GM18861 (cell line): ENCODE results near the gene SPDYE8.
"Not testable (repeated sequence)": the region's sequence is repeated elsewhere in the genome, so short reads cannot be mapped to it uniquely, and the experiment has no call there.

Source experiments
- ATAC-seq: cut with Tn5 transposase; IDR thresholded peaks from one replicate; pipeline ENCODE4 v1.9.1; 2021; ENCODE audit not compliant: unreplicated experiment

SPDYE8 gene, protein sequence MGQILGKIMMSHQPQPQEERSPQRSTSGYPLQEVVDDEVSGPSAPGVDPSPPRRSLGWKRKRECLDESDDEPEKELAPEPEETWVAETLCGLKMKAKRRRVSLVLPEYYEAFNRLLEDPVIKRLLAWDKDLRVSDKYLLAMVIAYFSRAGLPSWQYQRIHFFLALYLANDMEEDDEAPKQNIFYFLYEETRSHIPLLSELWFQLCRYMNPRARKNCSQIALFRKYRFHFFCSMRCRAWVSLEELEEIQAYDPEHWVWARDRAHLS

DNA sequence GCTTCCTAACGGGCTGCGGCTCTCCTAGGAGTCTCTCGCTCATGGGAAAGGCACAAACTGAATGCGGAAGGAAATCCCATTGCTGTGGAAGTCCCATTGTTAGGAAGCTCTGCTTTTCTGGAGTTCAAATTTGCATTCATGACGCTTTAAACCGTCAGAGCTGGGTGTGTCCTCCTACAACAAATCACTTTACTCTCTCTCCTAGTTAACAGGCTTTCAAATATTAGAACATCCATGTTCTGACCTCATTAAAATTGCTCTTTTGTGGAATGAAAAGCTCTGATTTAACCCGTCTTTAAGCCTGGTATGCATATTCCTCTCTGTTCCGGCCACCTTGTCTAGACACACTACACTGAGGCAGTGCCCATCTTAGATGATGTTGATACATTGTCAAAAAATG, at the start of gene SPDYE8:
Gene SPDYE8, minus strand, starts transcription at position 101 of the 400 bp plus-strand sequence. CDS start 1,800 bp downstream, outside the sequence.
- not testable (repeated sequence) for ATAC-seq

DNA sequence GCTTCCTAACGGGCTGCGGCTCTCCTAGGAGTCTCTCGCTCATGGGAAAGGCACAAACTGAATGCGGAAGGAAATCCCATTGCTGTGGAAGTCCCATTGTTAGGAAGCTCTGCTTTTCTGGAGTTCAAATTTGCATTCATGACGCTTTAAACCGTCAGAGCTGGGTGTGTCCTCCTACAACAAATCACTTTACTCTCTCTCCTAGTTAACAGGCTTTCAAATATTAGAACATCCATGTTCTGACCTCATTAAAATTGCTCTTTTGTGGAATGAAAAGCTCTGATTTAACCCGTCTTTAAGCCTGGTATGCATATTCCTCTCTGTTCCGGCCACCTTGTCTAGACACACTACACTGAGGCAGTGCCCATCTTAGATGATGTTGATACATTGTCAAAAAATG, 28.2 kb upstream of the SPDYE8 start, which contains the start of gene SPDYE11:
Gene SPDYE11, minus strand, starts transcription at position 101 of the 400 bp plus-strand sequence. CDS start 1,800 bp downstream, outside the sequence.
- ATAC-seq, result not testable (repeated sequence)

DNA sequence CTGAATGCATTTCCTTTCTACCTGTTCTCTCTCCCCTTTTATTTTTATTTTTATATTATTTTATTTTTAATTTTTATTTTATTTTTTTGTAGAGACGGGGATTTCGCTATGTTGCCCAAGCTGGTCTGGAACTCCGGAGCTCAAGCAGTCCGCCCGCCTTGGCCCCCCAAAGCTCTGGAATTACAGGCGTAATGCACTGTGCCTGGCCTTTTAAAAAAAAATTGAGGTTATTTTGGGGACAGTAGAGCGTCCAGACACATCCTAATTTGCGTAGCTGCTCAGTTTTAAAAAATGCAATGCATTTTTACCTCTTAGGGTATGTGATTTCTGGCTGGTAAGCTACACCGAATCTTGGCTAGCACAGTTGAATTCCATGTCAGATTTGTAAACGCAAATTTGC, 23.1 kb downstream of the SPDYE8 start:
- not testable (repeated sequence) for ATAC-seq

DNA sequence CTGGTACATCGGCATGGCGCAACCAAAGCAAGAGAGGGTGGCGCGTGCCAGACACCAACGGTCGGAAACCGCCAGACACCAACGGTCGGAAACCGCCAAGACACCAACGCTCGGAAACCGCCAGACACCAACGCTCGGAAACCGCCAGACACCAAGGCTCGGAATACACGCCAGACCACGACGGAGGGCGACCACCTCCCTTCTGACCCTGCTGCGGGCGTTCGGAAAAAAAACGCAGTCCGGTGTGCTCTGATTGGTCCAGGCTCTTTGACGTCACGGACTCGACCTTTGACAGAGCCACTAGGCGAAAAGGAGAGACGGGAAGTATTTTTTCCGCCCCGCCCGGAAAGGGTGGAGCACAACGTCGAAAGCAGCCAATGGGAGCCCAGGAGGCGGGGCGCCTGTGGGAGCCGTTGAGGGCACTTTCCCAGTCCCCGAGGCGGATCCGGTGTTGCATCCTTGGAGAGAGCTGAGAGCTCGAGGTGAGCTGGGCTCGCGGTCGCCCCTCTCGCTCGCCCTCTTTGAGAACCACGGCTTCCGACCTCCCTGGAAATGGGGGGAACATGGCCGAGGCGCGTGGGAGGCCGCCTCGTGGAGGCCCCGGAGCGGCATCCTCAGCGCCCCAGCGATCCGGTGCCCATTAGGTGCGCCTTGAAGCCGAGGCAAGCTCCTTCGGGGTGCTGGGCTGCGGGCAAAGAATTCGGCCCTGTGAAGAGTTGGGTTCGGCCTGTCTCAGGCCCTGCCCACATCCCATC, 23.7 kb downstream of the SPDYE8 start:
- peak; percentile 77 for ATAC-seq

DNA sequence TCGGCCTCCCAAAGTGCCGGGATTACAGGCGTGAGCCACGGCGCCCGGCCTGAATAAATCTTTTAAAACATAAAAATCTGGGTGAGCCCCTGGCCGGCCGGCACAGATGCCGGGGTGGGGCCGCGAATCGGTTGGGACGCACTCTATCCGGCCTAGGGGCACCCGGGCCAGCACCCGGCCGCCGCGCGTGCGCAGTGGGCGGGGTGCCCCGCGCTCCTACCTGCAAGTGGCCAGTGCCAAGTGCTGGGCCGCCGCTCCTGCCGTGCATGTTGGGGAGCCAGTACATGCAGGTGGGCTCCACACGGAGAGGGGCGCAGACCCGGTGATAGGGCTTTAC, 24.2 kb downstream of the SPDYE8 start:
- peak; percentile 67 for ATAC-seq

DNA sequence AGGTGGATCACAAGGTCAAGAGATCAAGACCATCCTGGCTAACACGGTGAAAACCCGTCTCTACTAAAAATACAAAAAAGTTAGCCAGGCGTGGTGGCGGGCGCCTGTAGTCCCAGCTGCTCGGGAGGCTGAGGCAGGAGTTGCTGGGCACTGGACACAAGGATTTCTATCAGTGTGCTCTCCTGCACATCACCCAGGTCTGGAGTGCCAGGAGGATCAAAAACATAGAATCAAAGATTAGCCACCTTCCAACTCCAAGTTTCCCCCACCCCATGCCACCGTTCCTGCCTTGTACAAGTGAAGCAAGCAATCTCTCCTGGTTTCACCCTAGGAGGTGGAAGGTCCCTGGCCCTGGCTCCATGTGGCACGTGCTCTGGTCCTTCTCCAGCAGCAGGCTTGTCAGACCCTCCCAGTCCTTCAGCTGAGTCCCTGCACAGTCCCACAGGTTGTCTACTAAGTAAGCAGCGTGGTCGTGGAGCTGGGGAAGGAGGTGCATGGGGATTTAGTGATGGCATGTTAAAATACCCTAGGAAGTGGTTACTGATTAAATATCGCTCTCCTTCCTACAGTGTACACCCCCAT, 31.6 kb downstream of the SPDYE8 start:
- not testable (repeated sequence) for ATAC-seq

DNA sequence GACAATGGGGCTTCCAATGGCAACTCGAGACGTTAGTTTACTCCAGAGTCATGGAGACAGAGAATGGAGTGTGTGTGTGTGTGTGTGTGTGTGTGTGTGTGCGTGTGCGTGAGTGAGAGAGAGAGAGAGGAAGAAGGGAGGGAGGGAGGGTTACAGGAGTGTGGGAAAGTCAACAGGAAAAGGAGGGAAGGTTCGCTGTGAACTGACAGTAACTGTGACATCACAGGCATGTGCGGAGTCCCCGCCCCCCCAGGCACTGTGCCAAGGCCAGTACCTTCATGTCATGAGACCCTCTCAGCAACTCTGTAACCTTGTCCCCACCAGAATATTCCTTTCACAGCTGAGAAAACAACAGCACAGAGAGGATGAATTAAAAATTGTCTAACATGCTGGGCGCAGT, 32.1 kb downstream of the SPDYE8 start:
- ATAC-seq, result not testable (repeated sequence)

DNA sequence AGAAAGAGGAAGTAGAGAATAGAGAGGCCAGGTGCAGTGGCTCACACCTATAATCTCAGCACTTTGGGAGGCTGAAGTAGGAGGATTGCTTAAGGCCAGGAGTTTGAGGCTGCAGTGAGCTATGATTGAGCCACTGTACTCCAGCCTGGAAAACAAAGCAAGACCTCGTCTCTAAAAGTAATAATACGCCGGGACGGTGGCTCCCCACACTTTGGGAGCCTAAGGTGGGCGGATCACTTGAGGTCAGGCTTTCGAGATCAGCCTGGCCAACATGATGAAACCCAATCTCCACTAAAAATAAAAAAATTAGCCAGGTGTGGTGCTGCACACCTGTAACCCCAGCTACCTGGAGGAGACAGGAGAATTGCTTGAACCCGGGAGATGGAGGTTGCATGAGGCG, 34.1 kb downstream of the SPDYE8 start:
- ATAC-seq, result not testable (repeated sequence)

DNA sequence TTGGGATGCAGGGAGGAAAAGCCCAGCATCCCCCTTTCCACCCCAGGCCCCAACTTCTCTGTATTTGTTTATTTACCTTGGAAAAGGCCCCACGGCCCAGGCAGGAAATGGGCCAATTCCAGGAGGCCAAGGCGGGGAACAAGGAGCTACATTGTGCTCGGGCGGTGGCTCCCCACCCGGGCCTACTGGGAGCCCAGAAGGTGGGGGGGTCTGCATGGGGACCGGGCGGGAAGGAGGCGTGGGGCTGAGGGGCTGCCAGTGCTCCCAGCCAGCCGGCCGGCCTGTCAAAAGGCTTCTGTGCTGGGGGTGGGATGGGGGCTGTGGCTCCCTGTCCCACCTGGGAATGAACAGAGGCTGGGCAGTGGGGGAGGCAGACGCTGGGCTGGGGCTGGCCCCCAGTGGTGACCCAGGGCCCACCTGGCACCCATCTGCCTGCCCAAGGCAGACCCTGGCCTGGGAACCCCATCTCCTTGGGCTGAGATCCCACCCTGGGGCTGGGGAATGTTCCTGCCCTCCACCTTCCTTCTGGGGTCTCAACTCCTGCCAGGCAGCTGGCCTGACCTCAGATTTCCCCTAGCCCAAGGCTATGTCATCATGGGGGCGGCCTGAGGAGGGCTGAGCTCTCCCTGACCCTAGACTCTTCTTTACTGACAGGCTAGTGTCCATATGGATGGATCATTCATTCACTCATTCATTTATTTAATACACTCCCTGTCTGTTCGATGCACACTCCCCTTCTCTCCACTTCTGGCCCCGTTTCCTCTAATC, 39.2 kb downstream of the SPDYE8 start:
- not testable (repeated sequence) for ATAC-seq

DNA sequence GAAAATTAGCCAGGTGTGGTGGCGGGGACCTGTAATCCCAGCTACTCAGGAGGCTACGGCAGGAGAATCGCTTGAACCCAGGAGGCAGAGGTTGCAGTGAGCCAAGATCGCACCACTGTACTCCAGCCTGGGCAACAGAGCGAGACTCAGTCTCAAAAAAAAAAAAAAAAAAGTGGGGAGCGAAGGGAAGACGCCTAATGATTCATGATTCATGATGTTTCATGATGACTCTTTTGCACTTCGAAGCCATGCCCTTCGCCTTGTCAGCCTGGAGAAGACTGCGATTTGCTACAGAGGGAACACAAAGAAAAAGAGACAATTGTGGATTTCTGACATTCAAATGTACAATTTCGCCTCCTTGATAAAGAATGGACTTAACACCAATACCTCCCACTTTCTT, 47.5 kb downstream of the SPDYE8 start:
- not testable (repeated sequence) for ATAC-seq

DNA sequence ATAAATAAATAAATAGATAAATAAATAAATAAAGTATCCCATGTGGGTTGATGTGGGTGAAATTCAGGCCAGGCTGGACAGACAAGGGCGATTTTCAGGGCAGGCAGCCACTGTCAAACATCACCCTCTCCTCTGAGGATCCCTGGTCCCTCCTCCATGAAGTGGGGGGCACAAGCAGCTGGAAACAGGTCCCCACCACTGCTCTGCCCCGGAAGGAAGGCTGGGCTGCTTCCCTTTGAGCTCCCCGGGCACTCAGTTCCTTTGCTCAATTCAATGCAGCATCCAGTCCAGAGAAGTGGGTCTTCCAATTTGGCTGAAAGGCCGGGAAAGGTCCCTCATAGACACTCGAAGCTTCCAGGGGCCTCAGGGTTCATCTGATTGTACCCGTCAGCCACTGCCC, 49.2 kb downstream of the SPDYE8 start:
- not testable (repeated sequence) for ATAC-seq

DNA sequence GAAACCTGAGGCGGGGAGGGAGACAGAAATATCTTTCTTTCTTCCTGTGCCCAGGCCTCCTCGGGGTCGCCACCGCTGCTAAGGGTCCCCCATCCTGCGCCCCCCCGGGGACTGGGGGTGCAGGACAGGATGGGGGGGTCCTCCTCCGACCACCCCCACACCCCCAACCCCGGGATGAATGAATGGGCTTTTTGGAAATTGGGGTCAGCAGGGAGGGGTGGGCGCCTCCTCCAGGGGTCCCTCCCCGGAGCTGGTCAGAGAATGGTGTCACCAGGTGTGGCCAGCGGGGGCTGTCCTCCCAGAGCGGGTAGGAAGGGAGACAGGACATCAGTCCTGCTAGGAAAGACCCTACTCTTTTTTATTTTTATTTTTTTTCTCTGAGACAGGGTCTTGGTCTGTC, 53.1 kb downstream of the SPDYE8 start:
- ATAC-seq, result not testable (repeated sequence)

DNA sequence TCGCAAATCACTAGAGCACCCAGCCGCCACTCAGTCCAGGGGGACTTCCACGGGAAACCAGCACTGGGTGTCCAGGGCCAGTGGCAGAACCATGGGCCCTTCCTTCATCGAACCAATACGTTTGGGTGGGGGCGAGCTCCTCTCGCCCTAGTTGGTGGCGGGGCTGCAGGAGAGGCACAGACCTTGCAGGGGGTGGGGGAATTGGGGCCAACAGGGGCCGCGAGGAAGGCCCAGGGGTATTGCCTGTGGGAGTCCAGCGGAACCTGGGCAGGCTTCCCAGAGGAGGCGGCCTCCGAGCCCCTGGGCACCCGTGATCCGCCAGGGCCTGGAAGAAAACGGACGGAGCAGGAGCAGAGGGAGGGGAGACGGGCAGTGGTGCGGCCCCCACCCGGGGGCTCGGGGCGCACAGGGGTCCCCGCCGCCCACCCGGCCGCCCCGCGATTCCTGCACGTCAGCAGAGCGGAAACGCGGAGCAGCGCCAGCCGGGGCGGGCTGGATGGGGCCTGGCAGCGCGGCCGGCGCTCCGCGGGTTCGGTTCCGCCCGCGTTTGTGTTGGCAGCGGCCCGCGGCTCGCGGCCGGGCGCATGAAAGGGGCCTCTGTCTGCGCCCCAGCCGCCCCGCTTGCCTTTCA, 53.8 kb downstream of the SPDYE8 start:
- ATAC-seq, result not testable (repeated sequence)

DNA sequence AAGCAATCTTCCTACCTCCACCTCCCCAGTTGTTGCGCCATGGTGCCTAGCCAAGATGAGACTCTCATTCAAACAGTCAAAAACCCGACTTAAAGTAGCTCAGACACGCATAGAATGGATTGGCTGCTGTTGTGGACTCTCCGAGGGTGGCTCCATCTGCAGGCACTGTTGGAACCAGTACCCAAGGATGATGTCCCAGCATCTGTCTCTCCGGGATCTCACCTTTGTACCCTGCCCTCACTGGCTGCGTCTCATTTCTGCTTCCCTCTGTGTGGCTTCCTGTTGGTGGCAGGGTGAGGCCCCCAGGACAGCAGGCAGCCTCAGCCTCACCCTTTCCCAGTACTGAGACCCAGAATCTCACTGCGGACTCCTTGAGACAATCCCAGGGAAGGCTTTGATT, 54.8 kb downstream of the SPDYE8 start:
- ATAC-seq, result not testable (repeated sequence)

DNA sequence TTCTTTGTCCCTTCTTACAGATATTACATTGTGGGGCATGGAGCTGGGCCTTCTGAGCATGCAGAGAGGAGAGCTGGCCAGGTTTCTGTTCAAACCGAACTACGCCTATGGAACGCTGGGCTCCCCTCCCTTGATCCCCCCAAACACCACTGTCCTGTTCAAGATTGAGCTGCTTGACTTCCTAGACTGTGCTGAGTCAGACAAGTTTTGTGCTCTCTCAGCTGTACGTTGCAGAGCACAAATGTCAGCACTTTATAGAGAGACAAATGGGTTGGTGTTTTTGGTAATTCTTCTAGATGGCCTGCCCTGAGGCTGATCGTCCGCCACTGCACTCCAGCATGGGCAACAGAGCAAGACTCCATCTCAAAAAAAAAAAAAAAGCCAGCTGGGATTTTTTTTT, 58.1 kb downstream of the SPDYE8 start:
- not testable (repeated sequence) for ATAC-seq
